Hepatocyte (in vitro differentiated cells): ENCODE measurements around the gene PDK1.

Source experiments
- EZH2 ChIP-seq: fragments of 200-600 bp; sonication (generic); IDR thresholded peaks from 2 replicates; pipeline ENCODE4 v1.6.1; 2016; ENCODE audit warnings: antibody characterized with exemption, mild to moderate bottlenecking, borderline replicate concordance
- TF ChIP-seq, protein P1 (sequence below): fragments of 200-600 bp; sonication (generic); IDR thresholded peaks from 2 replicates; pipeline ENCODE4 v1.5.1; 2016; ENCODE audit warnings: antibody characterized with exemption, mild to moderate bottlenecking; ENCODE audit not compliant: poor library complexity

DNA sequence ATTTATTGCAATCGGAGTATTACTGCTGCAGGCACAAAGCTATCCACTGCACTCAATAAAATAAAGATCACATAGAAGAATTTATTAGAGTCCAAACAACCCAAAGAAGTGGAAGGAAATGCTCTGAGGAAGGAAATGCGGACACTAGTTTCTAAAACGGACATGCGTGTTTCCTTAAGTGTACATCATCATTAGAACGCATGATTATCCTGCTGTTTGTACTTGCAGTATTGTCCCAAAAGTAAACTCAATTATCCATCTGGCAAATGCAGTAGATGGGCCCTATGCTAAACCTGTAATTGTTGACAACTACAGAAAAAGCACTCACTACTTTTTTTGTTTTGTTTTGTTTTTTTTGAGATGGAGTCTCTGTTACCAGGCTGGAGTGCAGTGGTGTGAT is 53.6 kb downstream of the PDK1 start:
- TF ChIP-seq, protein P1, sequence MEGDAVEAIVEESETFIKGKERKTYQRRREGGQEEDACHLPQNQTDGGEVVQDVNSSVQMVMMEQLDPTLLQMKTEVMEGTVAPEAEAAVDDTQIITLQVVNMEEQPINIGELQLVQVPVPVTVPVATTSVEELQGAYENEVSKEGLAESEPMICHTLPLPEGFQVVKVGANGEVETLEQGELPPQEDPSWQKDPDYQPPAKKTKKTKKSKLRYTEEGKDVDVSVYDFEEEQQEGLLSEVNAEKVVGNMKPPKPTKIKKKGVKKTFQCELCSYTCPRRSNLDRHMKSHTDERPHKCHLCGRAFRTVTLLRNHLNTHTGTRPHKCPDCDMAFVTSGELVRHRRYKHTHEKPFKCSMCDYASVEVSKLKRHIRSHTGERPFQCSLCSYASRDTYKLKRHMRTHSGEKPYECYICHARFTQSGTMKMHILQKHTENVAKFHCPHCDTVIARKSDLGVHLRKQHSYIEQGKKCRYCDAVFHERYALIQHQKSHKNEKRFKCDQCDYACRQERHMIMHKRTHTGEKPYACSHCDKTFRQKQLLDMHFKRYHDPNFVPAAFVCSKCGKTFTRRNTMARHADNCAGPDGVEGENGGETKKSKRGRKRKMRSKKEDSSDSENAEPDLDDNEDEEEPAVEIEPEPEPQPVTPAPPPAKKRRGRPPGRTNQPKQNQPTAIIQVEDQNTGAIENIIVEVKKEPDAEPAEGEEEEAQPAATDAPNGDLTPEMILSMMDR: no peak
- TF ChIP-seq EZH2: no peak
